HG03196 (cell line): ENCODE results near the gene ZNF782.
A peak's percentile ranks its signal among the peaks of the same experiment; 100 is the strongest.
"Not testable (repeated sequence)": the region's sequence is repeated elsewhere in the genome, so short reads cannot be mapped to it uniquely, and the experiment has no call there.

Source experiments
- ATAC-seq: cut with Tn5 transposase; IDR thresholded peaks from one replicate; pipeline ENCODE4 v1.9.1; 2021; ENCODE audit not compliant: unreplicated experiment

The ZNF782 gene

GRCh38 chr9:96853781-96854650, at the start of gene ZNF782:
Gene ZNF782 (minus strand): TSS chr9:96854514. CDS start chr9:96851961, 2,553 bp downstream.
- ATAC-seq = peak; percentile 82

- not testable (repeated sequence) for ATAC-seq
Measured at GRCh38 chr9:96900010-96900409, 45.7 kb upstream of the ZNF782 start.

- no peak for ATAC-seq
Measured at GRCh38 chr9:96892131-96892530, 37.8 kb upstream of the ZNF782 start.

- no peak for ATAC-seq
Measured at GRCh38 chr9:96888591-96888990, 34.3 kb upstream of the ZNF782 start.

- no peak for ATAC-seq
Measured at GRCh38 chr9:96885424-96885823, 31.1 kb upstream of the ZNF782 start.

- no peak for ATAC-seq
Measured at GRCh38 chr9:96884443-96884842, 30.1 kb upstream of the ZNF782 start.

- no peak for ATAC-seq
Measured at GRCh38 chr9:96883922-96884321, 29.6 kb upstream of the ZNF782 start.

- ATAC-seq = no peak
Measured at GRCh38 chr9:96877269-96877668, 23.0 kb upstream of the ZNF782 start.

- peak; percentile 63 for ATAC-seq
Measured at GRCh38 chr9:96875461-96876142, 21.3 kb upstream of the ZNF782 start.

GRCh38 chr9:96874947-96875460, 20.7 kb upstream of the ZNF782 start:
- peak; percentile 47 for ATAC-seq

- ATAC-seq = no peak
Measured at GRCh38 chr9:96874201-96874785, 20.0 kb upstream of the ZNF782 start.

- no peak for ATAC-seq
Measured at GRCh38 chr9:96871176-96871575, 16.9 kb upstream of the ZNF782 start.

- no peak for ATAC-seq
Measured at GRCh38 chr9:96868709-96869108, 14.4 kb upstream of the ZNF782 start.

- ATAC-seq = no peak
Measured at GRCh38 chr9:96867079-96867804, 12.9 kb upstream of the ZNF782 start.

- not testable (repeated sequence) for ATAC-seq
Measured at GRCh38 chr9:96865240-96865639, 10.9 kb upstream of the ZNF782 start.

- no peak for ATAC-seq
Measured at GRCh38 chr9:96859461-96860198, 5.3 kb upstream of the ZNF782 start.

- ATAC-seq = no peak
Measured at GRCh38 chr9:96858670-96859069, 4.4 kb upstream of the ZNF782 start.

- no peak for ATAC-seq
Measured at GRCh38 chr9:96858018-96858573, 3.8 kb upstream of the ZNF782 start.

GRCh38 chr9:96856363-96857286, 2.3 kb upstream of the ZNF782 start:
- peak; percentile 33 for ATAC-seq
